Measurements from ENCODE around the gene GFRA1.

- no peak for TF ChIP-seq EP300 (IDR thresholded peaks at IDR 0.05)
- TF ChIP-seq, protein P1, sequence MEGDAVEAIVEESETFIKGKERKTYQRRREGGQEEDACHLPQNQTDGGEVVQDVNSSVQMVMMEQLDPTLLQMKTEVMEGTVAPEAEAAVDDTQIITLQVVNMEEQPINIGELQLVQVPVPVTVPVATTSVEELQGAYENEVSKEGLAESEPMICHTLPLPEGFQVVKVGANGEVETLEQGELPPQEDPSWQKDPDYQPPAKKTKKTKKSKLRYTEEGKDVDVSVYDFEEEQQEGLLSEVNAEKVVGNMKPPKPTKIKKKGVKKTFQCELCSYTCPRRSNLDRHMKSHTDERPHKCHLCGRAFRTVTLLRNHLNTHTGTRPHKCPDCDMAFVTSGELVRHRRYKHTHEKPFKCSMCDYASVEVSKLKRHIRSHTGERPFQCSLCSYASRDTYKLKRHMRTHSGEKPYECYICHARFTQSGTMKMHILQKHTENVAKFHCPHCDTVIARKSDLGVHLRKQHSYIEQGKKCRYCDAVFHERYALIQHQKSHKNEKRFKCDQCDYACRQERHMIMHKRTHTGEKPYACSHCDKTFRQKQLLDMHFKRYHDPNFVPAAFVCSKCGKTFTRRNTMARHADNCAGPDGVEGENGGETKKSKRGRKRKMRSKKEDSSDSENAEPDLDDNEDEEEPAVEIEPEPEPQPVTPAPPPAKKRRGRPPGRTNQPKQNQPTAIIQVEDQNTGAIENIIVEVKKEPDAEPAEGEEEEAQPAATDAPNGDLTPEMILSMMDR (IDR thresholded peaks at IDR 0.05), result no peak
These were observed 2.0 kb downstream of the GFRA1 start for GRCh38 chr10:116270771-116271592.
